HFF-Myc (cell line): ENCODE results near the gene TPBGL.

ENCODE experiments used
- DNase-seq: peaks from one replicate; pipeline ENCODE4 v3.0.0-alpha.2; 2011; ENCODE audit warnings: low read depth; ENCODE audit errors: extremely low read depth
- H3K4me3 ChIP-seq: replicated peaks from 2 replicates; pipeline ENCODE4 v1.5.1; 2011; ENCODE audit warnings: low read depth, mild to moderate bottlenecking, control low read depth, low read length
- CTCF ChIP-seq: IDR thresholded peaks from 2 replicates; pipeline ENCODE4 v1.5.1; 2012; ENCODE audit warnings: mild to moderate bottlenecking, low read depth, low read length, control low read depth; ENCODE audit errors: missing control alignments

The TPBGL gene

GRCh38 chr11:75260396-75261170 lies 20.0 kb downstream of the TPBGL start:
- no peak overlapping the region for H3K4me3 ChIP-seq
- no peak for TF ChIP-seq CTCF
- DNase-seq = no peak

- H3K4me3 ChIP-seq = no peak overlapping the region
- no peak for DNase-seq
- TF ChIP-seq CTCF = no peak
These were observed 21.4 kb downstream of the TPBGL start for GRCh38 chr11:75261902-75262361.

DNA sequence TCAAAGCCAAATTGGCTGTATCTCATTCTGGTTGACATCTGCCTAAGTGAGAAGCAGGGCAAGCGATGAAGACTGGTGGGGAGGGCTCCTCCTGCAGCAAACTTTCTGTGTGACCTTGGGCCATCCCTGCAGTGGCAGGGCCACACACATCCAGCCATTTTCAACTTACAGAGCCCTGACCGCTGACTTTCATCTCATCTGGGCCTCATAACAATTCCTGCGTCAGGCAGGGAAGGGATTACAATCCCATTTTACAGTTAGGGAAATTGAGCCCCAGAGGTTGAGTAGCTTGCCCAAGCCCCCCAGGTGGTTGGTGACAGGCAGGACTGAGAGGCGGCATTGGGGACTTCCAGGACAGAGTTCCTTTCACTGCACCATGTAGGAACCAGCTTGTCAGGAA lies 21.9 kb downstream of the TPBGL start:
- TF ChIP-seq CTCF = no peak
- no peak for DNase-seq
- no peak overlapping the region for H3K4me3 ChIP-seq

DNA sequence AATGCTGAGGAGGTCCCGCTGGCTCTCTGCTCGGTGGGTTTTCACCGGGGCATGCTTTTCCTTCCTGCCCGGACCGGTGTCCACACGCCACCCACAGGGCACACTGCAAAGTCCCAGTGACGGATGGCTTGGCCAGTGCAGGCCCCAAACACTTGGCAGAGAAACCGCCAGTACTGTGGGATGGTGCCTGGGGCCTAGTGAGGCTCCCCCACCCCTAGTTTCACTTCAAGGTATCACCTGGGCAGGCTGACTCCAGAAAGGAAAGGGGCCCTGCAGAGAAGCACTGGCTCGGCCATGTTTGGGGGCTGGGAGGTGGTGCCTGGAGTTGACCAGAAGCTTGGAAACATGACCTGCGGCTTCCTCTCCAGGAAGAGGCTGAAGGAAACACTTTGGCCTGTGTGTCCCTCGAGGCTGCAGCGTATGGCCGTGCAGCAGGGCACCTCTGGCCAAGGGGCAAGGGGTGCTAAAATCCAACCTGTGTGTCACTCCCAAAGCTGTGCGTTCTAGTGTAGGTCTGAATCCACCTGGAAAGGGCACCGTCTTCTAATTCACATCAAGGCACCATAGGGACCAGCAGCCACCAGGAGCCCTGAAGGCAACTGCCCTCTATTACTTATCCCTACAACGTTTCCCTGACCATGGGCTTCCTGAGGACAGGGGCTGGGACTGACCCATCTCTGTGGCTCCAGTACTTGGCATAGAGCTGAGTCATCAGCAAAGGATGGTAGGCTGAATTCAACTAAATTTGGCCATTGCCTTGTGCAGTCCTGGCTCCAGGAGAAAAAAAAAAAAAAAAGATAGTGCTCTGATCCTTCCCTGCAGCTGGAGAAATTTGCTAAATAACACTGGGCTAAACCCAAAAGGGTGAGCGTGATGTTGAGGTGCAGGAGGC lies 22.6 kb downstream of the TPBGL start:
- H3K4me3 ChIP-seq = no peak overlapping the region
- no peak for TF ChIP-seq CTCF
- no peak for DNase-seq

GRCh38 chr11:75263944-75264349 lies 23.4 kb downstream of the TPBGL start:
- no peak for TF ChIP-seq CTCF
- DNase-seq = no peak
- H3K4me3 ChIP-seq = no peak overlapping the region

GRCh38 chr11:75264356-75264755 lies 23.8 kb downstream of the TPBGL start:
- H3K4me3 ChIP-seq = no peak overlapping the region
- no peak for TF ChIP-seq CTCF
- DNase-seq = no peak
